Activated CD8-positive, alpha-beta T cell treated with anti-CD3 and anti-CD28 coated beads for 36 hours (primary cell): Measurements from ENCODE around the gene SSX4B. TPM values are rescaled to one million over a fixed set of nuclear protein-coding genes. Genes with fewer than 3 reads are reported as not detected.
"Not testable (repeated sequence)": the region's sequence is repeated elsewhere in the genome, so short reads cannot be mapped to it uniquely, and the experiment has no call there.

Source experiments
- ATAC-seq: fragments of 200-7000 bp; cut with Tn5 transposase; one replicate; pipeline ENCODE4 v1.10.0; 2021; ENCODE audit warnings: mild to moderate bottlenecking, moderate library complexity
- CTCF ChIA-PET: fragments of 350-600 bp; sonication (Branson Sonifier 250); formaldehyde crosslinking; loops from one replicate; lab custom pipeline; 2021; ENCODE audit warnings: antibody characterized with exemption; lab: Charles Lee
- POLR2A ChIA-PET: fragments of 350-600 bp; sonication (Branson Sonifier 250); formaldehyde crosslinking; loops from one replicate; lab custom pipeline; 2021; ENCODE audit warnings: antibody characterized with exemption; lab: Charles Lee
- DNase-seq: peaks from one replicate; pipeline ENCODE4 v3.0.0-alpha.2; 2020
- H3K27ac Mint-ChIP-seq: one replicate; pipeline ENCODE4 v1.8.0; 2021; ENCODE audit warnings: mild to moderate bottlenecking, mixed read lengths
- H3K27me3 Mint-ChIP-seq: one replicate; pipeline ENCODE4 v1.8.0; 2021; ENCODE audit warnings: mixed read lengths
- H3K36me3 Mint-ChIP-seq: one replicate; pipeline ENCODE4 v1.8.0; 2021; ENCODE audit warnings: low read depth, mixed read lengths
- H3K4me1 Mint-ChIP-seq: one replicate; pipeline ENCODE4 v1.8.0; 2021; ENCODE audit warnings: low read depth, mixed read lengths
- H3K4me3 Mint-ChIP-seq: one replicate; pipeline ENCODE4 v1.8.0; 2021; ENCODE audit warnings: mild to moderate bottlenecking, moderate library complexity, mixed read lengths
- H3K9me3 Mint-ChIP-seq: one replicate; pipeline ENCODE4 v1.8.0; 2021; ENCODE audit warnings: mixed read lengths
- intact Hi-C: fragments of 100-400 bp; cut with micrococcal nuclease; formaldehyde crosslinking; loops from one replicate; pipeline ENCODE4 v1.10.0; 2022
- total RNA-seq, 2 experiments: library from RNA; stranded (reverse); gene quantifications; one replicate each; pipeline ENCODE4 v1.2.3, GENCODE V29; 2021
- TF ChIP-seq, protein P1 (sequence below): fragments of 200-600 bp; IDR thresholded peaks from one replicate; pipeline ENCODE4 v1.8.0; 2022; ENCODE audit warnings: antibody characterized with exemption, mild to moderate bottlenecking

The SSX4B gene, protein sequence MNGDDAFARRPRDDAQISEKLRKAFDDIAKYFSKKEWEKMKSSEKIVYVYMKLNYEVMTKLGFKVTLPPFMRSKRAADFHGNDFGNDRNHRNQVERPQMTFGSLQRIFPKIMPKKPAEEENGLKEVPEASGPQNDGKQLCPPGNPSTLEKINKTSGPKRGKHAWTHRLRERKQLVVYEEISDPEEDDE
- total RNA-seq: not detected

DNA sequence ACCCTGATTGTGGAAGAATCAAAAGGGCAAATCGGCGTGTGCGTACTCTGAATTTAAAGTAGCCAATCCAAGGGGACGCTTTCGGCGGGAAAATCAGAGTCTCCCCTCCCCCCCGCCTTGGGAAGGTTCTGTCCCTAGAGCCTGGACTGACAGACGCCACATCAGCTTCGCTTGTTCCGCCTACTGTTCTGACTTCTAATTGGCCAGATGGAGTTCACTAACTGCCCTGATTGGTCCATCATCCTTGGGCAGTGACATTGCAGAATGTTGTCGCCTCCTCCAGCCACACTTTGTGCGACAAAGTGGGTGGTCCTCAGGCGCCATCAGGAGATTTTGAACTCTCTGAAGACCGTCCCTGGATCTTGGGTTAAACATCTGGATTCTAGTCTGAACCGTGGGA is at the start of gene SSX4B:
Gene SSX4B (minus strand): TSS at position 101 of the 400 bp plus-strand sequence. CDS start 588 bp downstream, outside the sequence.
- CTCF ChIA-PET, POLR2A ChIA-PET: not testable (repeated sequence)

DNA sequence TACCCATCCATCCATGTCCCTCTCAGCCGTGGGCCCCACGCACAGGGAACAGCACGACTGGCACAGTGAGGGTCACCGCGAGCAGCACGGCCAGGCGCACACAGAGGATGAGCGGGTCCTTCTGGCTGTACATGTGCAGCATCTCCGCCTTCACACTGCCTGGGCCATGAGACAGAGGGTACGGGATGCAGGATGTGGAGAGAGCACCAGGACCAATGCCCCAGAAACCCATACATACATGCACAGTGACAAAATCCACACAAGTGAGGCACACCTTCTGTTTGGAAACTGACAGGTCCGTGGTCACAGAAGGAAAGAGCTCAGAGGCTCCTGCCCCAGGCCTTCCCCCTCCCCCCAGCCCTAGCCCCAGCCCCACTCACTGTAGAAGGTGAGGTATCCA is 48.8 kb upstream of the SSX4B start:
- Mint-ChIP-seq H3K4me3 (no peak overlapping the region), H3K27ac (no peak overlapping the region), H3K9me3 (no peaks in the 10 kb centered on the region), H3K4me1 (peaks cover 22% of the 10 kb centered on the region), H3K36me3 (peaks cover 51% of the 10 kb centered on the region), H3K27me3 (no peaks in the 10 kb centered on the region)
- TF ChIP-seq, protein P1, sequence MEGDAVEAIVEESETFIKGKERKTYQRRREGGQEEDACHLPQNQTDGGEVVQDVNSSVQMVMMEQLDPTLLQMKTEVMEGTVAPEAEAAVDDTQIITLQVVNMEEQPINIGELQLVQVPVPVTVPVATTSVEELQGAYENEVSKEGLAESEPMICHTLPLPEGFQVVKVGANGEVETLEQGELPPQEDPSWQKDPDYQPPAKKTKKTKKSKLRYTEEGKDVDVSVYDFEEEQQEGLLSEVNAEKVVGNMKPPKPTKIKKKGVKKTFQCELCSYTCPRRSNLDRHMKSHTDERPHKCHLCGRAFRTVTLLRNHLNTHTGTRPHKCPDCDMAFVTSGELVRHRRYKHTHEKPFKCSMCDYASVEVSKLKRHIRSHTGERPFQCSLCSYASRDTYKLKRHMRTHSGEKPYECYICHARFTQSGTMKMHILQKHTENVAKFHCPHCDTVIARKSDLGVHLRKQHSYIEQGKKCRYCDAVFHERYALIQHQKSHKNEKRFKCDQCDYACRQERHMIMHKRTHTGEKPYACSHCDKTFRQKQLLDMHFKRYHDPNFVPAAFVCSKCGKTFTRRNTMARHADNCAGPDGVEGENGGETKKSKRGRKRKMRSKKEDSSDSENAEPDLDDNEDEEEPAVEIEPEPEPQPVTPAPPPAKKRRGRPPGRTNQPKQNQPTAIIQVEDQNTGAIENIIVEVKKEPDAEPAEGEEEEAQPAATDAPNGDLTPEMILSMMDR: no peak
- POLR2A ChIA-PET: no interaction called here
- no peak for DNase-seq
- intact Hi-C loops: loop anchor here (10.0 kb wide), 1 partner anchor 376 kb away; no protein-coding TSS in a partner anchor
- CTCF ChIA-PET: no interaction called here
- ATAC-seq: no peak

More for the DNA sequence above, at the start of gene SSX4B:
- H3K4me1 Mint-ChIP-seq, intact Hi-C loops, ATAC-seq, H3K27me3 Mint-ChIP-seq, H3K4me3 Mint-ChIP-seq, DNase-seq, H3K27ac Mint-ChIP-seq, H3K9me3 Mint-ChIP-seq, H3K36me3 Mint-ChIP-seq: not testable (repeated sequence)

DNA sequence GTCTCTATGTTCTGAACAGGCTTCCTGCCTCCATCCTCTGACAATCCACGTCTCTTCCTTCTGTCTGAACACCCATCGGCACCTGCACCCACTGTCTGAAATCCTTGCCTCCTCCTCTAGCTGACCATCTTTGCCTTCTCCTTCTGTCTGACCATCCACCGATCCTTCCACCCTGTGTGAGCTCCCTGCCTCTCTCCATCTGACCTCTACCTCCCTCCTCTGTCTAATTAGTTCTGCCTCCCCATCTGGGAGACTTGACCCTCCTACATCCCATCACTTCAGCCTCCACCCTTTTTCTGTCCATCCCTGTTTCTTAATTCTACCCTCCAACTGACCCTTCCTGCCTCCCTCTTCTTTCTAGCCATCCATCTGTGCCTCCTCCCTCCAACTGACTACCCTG is 48.3 kb upstream of the SSX4B start:
- no peak overlapping the region for H3K27ac Mint-ChIP-seq
- DNase-seq (no peak), ATAC-seq (no peak)
- intact Hi-C loops: loop anchor here (10.0 kb wide), 1 partner anchor 375 kb away; no protein-coding TSS in a partner anchor
- H3K4me1 Mint-ChIP-seq: peaks cover 16% of the 10 kb centered on the region
- TF ChIP-seq, protein P1: no peak
- H3K9me3 Mint-ChIP-seq: no peaks in the 10 kb centered on the region
- POLR2A ChIA-PET: no interaction called here
- H3K27me3 Mint-ChIP-seq: no peaks in the 10 kb centered on the region
- CTCF ChIA-PET: no interaction called here
- peaks cover 45% of the 10 kb centered on the region for H3K36me3 Mint-ChIP-seq
- no peak overlapping the region for H3K4me3 Mint-ChIP-seq

DNA sequence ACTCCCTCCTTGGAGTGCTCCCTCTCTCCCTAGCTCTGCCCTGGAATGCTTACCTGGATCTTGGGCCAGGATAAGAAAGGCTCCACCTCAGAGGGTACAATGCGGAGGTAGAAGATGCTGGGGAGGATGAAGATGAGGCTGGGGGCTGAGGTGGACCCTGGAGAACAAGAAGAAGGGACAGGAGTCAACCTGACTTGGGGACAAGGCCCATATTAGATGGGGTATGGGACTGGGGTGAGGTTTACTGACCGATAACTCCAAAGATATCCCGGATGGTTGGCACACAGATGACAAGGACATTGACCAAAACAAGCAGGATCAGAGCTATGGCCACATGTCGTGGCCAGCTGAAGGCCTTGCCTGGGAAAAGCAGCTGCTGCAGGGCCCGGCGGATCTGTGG is 47.7 kb upstream of the SSX4B start:
- Mint-ChIP-seq H3K4me1 (peaks cover 13% of the 10 kb centered on the region), H3K36me3 (peaks cover 44% of the 10 kb centered on the region), H3K27ac (no peak overlapping the region), H3K4me3 (no peak overlapping the region), H3K27me3 (no peaks in the 10 kb centered on the region), H3K9me3 (no peaks in the 10 kb centered on the region)
- TF ChIP-seq, protein P1: no peak
- DNase-seq (no peak), ATAC-seq (no peak)
- intact Hi-C loops: no loop called here
- POLR2A ChIA-PET: no interaction called here
- CTCF ChIA-PET: no interaction called here

DNA sequence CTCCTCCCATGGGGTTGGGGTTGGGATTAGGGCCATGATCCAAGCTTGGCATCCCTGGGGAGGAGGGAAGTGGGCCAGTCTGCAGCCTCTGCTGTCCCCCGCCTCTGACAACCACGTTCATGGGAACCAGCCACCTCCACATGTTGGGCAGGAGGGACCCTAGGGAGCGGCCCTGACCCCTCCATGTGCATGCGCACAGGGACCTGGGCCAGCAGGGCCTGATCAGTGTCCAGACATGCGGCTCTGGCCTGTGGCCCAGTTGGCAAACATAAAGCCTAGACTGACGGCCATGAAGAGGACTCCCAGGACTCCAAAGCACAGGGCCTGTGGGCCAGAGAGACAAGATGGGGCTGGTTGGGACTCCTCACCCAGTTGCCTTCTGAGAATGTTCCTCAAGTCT is 47.0 kb upstream of the SSX4B start:
- no peaks in the 10 kb centered on the region for H3K9me3 Mint-ChIP-seq
- intact Hi-C loops: no loop called here
- CTCF ChIA-PET: no interaction called here
- TF ChIP-seq, protein P1: no peak
- no peak overlapping the region for H3K4me3 Mint-ChIP-seq
- DNase-seq (no peak), ATAC-seq (no peak)
- POLR2A ChIA-PET: no interaction called here
- H3K36me3 Mint-ChIP-seq: peaks cover 37% of the 10 kb centered on the region
- no peak overlapping the region for H3K27ac Mint-ChIP-seq
- H3K27me3 Mint-ChIP-seq: no peaks in the 10 kb centered on the region
- peaks cover 7% of the 10 kb centered on the region for H3K4me1 Mint-ChIP-seq
